BLaER1 treated with 17β-estradiol and CSF1 and Interleukin-3, amounts not matched to agents 10 nM and 100 nM (cell line): ENCODE results near the gene SLC38A11.
A peak's percentile ranks its signal among the peaks of the same experiment; 100 is the strongest.

ENCODE experiments used
- H3K27ac ChIP-seq, 11 experiments: shearing (Covaris generic); formaldehyde crosslinking; 2 replicates each; pipeline ENCODE4 v1.8.1; 2022
- H3K27me3 ChIP-seq, 11 experiments: shearing (Covaris generic); formaldehyde crosslinking; 2 replicates each; pipeline ENCODE4 v1.8.1; 2022
- H3K36me3 ChIP-seq, 11 experiments: shearing (Covaris generic); formaldehyde crosslinking; 2 replicates each; pipeline ENCODE4 v1.8.1; 2022
- H3K4me1 ChIP-seq, 10 experiments: shearing (Covaris generic); formaldehyde crosslinking; 2 replicates each; pipeline ENCODE4 v1.8.1; 2022
- H3K4me2 ChIP-seq, 11 experiments: shearing (Covaris generic); formaldehyde crosslinking; 2 replicates each; pipeline ENCODE4 v1.8.1; 2022
- H3K4me3 ChIP-seq, 10 experiments: shearing (Covaris generic); formaldehyde crosslinking; 2 replicates each; pipeline ENCODE4 v1.8.1; 2022
- H3K9ac ChIP-seq, 11 experiments: shearing (Covaris generic); formaldehyde crosslinking; 2 replicates each; pipeline ENCODE4 v1.8.1; 2022
- H3K9me3 ChIP-seq, 11 experiments: shearing (Covaris generic); formaldehyde crosslinking; replicated peaks in 1 of 11; 2 replicates each; pipeline ENCODE4 v1.8.1; 2022
- H4K20me1 ChIP-seq, 11 experiments: shearing (Covaris generic); formaldehyde crosslinking; 2 replicates each; pipeline ENCODE4 v1.8.1; 2022
- Cebpa-rat ChIP-seq, 11 experiments: shearing (Covaris generic); IDR thresholded peaks; 2 replicates each; pipeline ENCODE4 v1.8.1; 2022

SLC38A11 gene

DNA sequence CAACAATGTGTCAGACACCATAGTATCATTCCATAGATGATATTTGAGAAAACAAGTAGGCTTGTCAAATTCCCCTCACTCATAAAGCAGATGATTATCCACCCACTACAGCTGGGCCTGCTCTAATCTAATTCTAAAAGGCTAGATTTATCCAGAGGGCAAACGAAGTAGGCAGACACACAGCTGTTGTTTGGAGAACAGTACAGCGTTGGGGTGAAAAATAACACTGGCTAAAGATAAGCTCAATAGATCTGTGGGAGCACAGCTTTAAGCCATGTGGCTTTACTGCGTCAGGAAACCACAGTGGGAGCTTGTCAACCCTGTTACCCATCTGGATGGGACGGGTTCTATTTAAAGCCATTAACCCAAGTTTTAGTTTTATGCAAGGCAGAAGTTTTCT, 64.8 kb downstream of the SLC38A11 start:
- Histone ChIP-seq H3K4me2 (peak overlapping the region; percentile 21 to 71 (median 49); a peak in 20 of 22 replicates), H3K36me3 (no peaks in the 10 kb centered on the region), H3K27ac (peak overlapping the region in 2 of 11 experiments; percentile 20 to 34; a peak in 2 of 22 replicates), H3K9me3 (no peaks in the 10 kb centered on the region), H3K27me3 (no peaks in the 10 kb centered on the region), H3K4me3 (no peak overlapping the region), H3K4me1 (peaks cover 5 to 35% (median 28%) of the 10 kb centered on the region in 10 experiments; a peak in 19 of 20 replicates), H3K9ac (no peak overlapping the region), H4K20me1 (no peaks in the 10 kb centered on the region)
- TF ChIP-seq Cebpa-rat (IDR thresholded peaks at IDR 0.05): no peak

DNA sequence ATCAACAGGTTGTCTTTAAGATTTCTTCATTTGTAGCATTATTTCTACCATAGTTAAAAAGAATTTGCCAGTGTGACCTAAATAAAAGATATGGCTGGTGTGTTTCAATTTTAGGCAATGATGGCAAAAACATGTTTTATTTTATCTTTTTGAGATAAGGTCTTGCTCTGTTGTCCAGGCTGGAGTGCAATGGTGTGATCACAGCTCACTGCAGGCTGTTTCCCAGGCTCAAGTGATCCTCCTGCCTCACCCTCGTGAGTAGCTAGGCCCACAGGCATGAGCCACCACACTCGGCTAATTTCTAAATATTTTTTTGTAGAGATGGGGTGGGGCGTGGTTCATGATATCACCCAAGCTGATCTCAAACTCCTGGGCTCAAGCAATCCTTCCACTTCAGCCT, 66.7 kb downstream of the SLC38A11 start:
- no peaks in the 10 kb centered on the region for H3K36me3 ChIP-seq
- no peaks in the 10 kb centered on the region for H3K9me3 ChIP-seq
- peaks cover 5 to 35% (median 28%) of the 10 kb centered on the region in 10 experiments; a peak in 19 of 20 replicates for H3K4me1 ChIP-seq
- peak overlapping the region in 3 of 11 experiments; percentile 1 to 71 (median 51); a peak in 2 of 22 replicates for H3K4me2 ChIP-seq
- no peak for TF ChIP-seq Cebpa-rat (IDR thresholded peaks at IDR 0.05)
- H3K27me3 ChIP-seq: no peaks in the 10 kb centered on the region
- no peak overlapping the region for H3K9ac ChIP-seq
- H3K4me3 ChIP-seq: no peak overlapping the region
- no peak overlapping the region for H3K27ac ChIP-seq
- no peaks in the 10 kb centered on the region for H4K20me1 ChIP-seq

DNA sequence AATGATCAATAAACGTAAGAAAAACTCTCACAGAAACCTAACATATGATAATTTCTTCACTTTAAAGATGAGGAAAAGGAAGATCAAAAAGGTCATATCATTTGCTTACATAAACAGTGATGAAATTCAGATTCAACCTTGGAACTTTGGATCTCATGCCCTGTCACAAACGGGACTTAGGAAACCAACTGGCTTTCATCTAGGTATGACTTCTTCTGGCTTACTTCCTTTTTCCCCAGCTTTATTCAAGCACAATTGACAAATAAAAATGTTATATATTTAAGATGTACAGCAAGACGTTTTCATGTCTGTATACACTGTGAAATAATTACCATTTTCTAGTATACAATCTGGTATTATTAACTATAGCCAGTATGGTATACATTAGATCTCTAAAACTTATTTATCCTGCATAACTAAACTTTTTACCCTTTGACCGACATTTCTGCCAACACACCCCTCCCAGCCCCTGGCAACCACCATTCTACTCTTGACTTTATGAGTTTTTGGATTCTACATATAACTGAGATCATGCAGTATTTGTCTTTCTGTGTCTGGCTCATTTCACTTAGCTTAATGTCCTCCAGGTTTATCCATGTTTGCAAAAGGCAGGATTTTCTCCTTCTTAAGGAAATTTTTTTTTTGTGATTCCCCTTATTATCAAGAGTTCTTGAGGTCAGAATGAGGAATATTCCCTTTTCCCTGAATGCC, 67.7 kb downstream of the SLC38A11 start:
- H3K27ac ChIP-seq: no peak overlapping the region
- H3K9me3 ChIP-seq: no peaks in the 10 kb centered on the region
- no peak for TF ChIP-seq Cebpa-rat (IDR thresholded peaks at IDR 0.05)
- no peak overlapping the region for H3K4me3 ChIP-seq
- no peaks in the 10 kb centered on the region for H4K20me1 ChIP-seq
- H3K4me1 ChIP-seq: peaks cover 5 to 35% (median 28%) of the 10 kb centered on the region in 10 experiments; a peak in 19 of 20 replicates
- no peaks in the 10 kb centered on the region for H3K27me3 ChIP-seq
- no peaks in the 10 kb centered on the region for H3K36me3 ChIP-seq
- no peak overlapping the region for H3K9ac ChIP-seq
- no peak overlapping the region for H3K4me2 ChIP-seq

DNA sequence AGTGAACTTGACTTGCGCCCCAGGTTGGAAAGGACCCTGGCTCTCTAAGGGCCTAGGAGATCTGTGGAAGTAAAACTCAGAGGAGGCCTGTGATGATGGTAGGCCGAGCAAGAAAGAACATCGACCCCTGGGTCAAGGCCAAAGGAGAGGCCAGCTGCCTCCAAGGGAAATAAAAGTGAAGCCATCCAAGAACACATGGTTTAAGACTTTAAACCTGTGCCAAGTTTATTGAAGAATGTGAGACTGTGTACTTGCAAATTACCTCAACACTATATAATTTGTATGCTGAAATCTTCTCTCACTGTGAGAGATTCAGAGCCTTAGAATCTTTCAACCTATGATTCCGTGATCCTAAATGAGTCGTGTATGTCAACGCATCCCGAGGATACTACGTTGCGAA, 73.0 kb downstream of the SLC38A11 start:
- no peak overlapping the region for H3K4me3 ChIP-seq
- no peaks in the 10 kb centered on the region for H4K20me1 ChIP-seq
- no peak overlapping the region for H3K9ac ChIP-seq
- H3K27me3 ChIP-seq: no peaks in the 10 kb centered on the region
- H3K4me1 ChIP-seq: peaks cover 0 to 4% (median 3%) of the 10 kb centered on the region in 10 experiments; a peak in 11 of 20 replicates
- no peak for TF ChIP-seq Cebpa-rat (IDR thresholded peaks at IDR 0.05)
- no peaks in the 10 kb centered on the region for H3K9me3 ChIP-seq
- no peaks in the 10 kb centered on the region for H3K36me3 ChIP-seq
- H3K4me2 ChIP-seq: no peak overlapping the region
- H3K27ac ChIP-seq: no peak overlapping the region

DNA sequence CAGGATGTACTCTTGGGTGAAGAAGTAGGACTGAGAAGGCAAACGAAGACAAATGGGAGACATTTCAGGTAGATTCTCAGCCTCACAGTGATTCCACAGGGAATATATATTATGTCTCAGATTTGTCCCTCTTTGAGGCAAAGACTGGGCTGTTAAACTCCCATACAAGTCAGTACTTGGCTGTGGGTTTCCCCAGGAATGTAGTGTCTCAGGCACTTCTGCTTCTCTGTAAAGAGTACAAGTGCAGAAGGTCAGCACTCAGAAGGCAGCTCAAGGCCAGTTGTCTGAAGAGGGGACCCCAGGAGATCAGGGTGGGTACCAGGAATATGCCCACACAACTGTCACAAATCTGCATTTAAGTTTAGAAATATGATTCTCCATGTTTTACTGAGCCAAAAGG, 73.8 kb downstream of the SLC38A11 start:
- Histone ChIP-seq H4K20me1 (no peaks in the 10 kb centered on the region), H3K36me3 (no peaks in the 10 kb centered on the region), H3K9me3 (no peaks in the 10 kb centered on the region), H3K27ac (no peak overlapping the region), H3K9ac (no peak overlapping the region), H3K4me1 (peaks cover 0 to 11% (median 6%) of the 10 kb centered on the region in 10 experiments; a peak in 11 of 20 replicates), H3K27me3 (no peaks in the 10 kb centered on the region), H3K4me2 (no peak overlapping the region), H3K4me3 (no peak overlapping the region)
- TF ChIP-seq Cebpa-rat (IDR thresholded peaks at IDR 0.05): no peak

DNA sequence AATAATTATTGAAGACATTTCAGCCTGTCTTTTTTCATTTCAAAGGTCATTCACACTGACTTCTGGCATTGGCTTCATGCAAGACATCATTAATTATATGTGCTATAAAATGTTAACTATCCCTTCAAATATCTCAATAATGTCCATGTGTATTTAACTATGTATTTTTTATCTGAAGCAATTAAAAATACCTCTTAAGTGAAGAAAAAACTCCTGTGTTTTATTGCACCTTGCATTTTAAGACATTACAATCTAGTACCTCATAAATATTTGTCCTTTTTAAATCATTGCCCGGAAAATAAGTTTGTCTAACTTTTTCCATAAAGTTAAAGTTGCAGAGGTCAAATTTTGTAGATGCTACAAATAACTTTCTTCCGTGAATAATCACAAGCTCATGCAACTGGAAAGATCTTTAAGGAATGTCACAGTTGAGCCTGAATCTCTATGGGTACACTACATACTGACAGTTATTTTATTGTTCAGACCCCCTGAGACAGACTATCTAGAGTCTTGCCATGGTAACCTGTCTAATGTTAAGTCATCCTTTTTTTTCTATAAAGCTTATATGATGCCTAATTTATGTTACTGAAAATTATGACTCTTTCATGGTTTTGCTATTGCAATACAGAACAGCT, 75.3 kb downstream of the SLC38A11 start:
- H3K9ac ChIP-seq: no peak overlapping the region
- H3K27me3 ChIP-seq: no peaks in the 10 kb centered on the region
- no peaks in the 10 kb centered on the region for H4K20me1 ChIP-seq
- H3K4me2 ChIP-seq: no peak overlapping the region
- H3K4me3 ChIP-seq: no peak overlapping the region
- no peaks in the 10 kb centered on the region for H3K36me3 ChIP-seq
- peaks cover 0 to 12% (median 6%) of the 10 kb centered on the region in 10 experiments; a peak in 11 of 20 replicates for H3K4me1 ChIP-seq
- TF ChIP-seq Cebpa-rat (IDR thresholded peaks at IDR 0.05): no peak
- H3K9me3 ChIP-seq: no peaks in the 10 kb centered on the region
- no peak overlapping the region for H3K27ac ChIP-seq

DNA sequence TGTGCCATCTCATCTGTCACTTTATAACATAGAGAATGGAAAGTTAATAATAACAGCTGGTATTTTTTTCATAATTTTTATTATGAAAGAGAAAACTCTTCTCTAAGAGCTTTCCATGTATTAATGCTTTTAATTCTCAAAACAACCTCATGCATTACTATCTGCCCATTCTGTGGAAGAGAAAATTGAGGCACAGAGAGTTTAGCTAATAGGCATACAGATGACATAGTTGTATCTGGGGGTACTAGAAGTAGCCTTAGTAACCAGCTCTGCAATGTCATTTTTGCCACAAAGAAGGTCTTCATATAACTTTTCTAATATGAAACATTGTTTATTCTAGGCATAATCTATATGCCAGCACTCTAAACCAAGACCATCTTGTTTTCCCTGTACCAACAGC, 77.4 kb downstream of the SLC38A11 start:
- no peak for TF ChIP-seq Cebpa-rat (IDR thresholded peaks at IDR 0.05)
- H3K27me3 ChIP-seq: no peaks in the 10 kb centered on the region
- H3K4me2 ChIP-seq: no peak overlapping the region
- H3K4me3 ChIP-seq: no peak overlapping the region
- no peak overlapping the region for H3K9ac ChIP-seq
- H3K9me3 ChIP-seq: no peaks in the 10 kb centered on the region
- peaks cover 0 to 12% (median 6%) of the 10 kb centered on the region in 10 experiments; a peak in 11 of 20 replicates for H3K4me1 ChIP-seq
- no peaks in the 10 kb centered on the region for H3K36me3 ChIP-seq
- no peak overlapping the region for H3K27ac ChIP-seq
- H4K20me1 ChIP-seq: no peaks in the 10 kb centered on the region

DNA sequence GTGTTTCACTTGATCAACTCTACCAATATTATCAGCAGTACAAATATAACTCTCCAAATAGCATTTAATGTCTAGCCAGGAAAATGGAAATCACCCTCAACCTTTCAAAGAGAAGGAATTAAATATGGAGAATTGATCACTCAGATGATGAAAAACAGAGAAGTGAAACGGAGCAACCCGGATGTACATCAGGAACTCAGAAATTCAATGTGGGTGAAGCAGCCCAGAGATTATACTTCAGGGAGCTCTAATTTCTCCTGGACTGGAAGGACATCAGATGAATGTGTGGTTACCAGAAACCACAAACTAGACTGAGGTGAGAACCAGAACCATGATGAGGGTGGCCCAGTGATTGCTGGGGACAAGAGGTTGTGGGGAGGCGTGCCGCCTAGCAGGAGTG, 78.2 kb downstream of the SLC38A11 start:
- Histone ChIP-seq H3K4me1 (peaks cover 0 to 12% (median 6%) of the 10 kb centered on the region in 10 experiments; a peak in 11 of 20 replicates), H3K9ac (no peak overlapping the region), H3K9me3 (no peaks in the 10 kb centered on the region), H3K27ac (no peak overlapping the region), H4K20me1 (no peaks in the 10 kb centered on the region), H3K4me2 (peak overlapping the region in 5 of 11 experiments; percentile 26 to 50 (median 40); a peak in 10 of 22 replicates), H3K27me3 (no peaks in the 10 kb centered on the region), H3K4me3 (no peak overlapping the region), H3K36me3 (no peaks in the 10 kb centered on the region)
- no peak for TF ChIP-seq Cebpa-rat (IDR thresholded peaks at IDR 0.05)

DNA sequence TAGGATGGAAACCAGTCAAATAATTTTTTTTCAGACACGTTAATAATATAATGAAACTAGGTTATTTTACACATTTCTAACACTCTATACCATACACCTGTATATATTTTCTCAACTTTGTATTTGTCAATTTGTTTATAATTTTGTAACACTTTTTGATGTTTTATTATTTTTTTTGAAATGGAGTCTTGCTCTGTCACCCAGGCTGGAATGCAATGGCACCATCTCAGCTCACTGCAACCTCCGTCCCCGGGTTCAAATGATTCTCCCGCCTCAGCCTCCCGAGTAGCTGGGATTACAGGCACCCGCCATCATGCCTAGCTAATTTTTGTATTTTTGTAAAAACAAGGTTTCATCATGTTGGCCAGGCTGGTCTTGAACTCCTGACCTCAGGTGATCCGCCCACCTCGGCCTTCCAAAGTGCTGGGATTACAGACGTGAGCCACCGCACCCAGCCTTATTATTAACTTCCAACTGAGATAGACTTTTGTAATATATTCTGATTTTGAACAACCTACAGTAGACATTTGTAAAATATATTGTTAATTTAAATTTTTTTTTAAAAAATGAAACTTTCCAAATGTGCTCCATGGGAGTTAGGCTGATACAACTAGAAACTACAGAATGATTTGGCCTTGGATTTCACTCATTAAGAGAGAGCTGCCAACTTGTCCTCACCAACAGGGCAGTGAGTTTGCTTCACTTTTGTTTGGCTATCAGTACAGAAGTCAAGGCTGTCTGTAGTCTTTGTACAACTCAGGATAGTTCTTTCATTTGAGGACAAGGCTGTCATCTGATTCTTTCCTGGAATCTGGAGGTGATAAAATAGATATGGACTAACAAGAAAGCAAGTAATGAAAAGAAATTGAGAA, 79.8 kb downstream of the SLC38A11 start:
- no peaks in the 10 kb centered on the region for H3K9me3 ChIP-seq
- no peaks in the 10 kb centered on the region for H3K27me3 ChIP-seq
- no peak overlapping the region for H3K27ac ChIP-seq
- no peak overlapping the region for H3K4me3 ChIP-seq
- TF ChIP-seq Cebpa-rat (IDR thresholded peaks at IDR 0.05): no peak
- no peak overlapping the region for H3K4me2 ChIP-seq
- H3K4me1 ChIP-seq: peaks cover 0 to 12% (median 6%) of the 10 kb centered on the region in 10 experiments; a peak in 11 of 20 replicates
- H3K9ac ChIP-seq: no peak overlapping the region
- H3K36me3 ChIP-seq: no peaks in the 10 kb centered on the region
- H4K20me1 ChIP-seq: no peaks in the 10 kb centered on the region
